NCI-H345 treated with DMSO at 0.1 percent for 48 hours (cell line): Measurements from ENCODE around the gene PAPSS1.
A peak's percentile ranks its signal among the peaks of the same experiment; 100 is the strongest.
"Not testable (repeated sequence)": the region's sequence is repeated elsewhere in the genome, so short reads cannot be mapped to it uniquely, and the experiment has no call there.

Experiments
- DNase-seq: peaks from one replicate; lab custom pipeline; 2025; ENCODE audit not compliant: unreplicated experiment; lab: John Stamatoyannopoulos, UW

The PAPSS1 gene

GRCh38 chr4:107719922-107720722 is at the start of gene PAPSS1:
PAPSS1 (minus strand) TSS chr4:107720234; CDS start chr4:107720179, 55 bp downstream.
- peak; percentile 89 for DNase-seq

- no peak for DNase-seq
Observed at GRCh38 chr4:107760281-107760947, 40.4 kb upstream of the PAPSS1 start.

GRCh38 chr4:107757864-107758476 is 37.9 kb upstream of the PAPSS1 start:
- DNase-seq, result peak; percentile 2

- no peak for DNase-seq
Observed at GRCh38 chr4:107757283-107757682, 37.2 kb upstream of the PAPSS1 start.

- DNase-seq, result no peak
Observed at GRCh38 chr4:107755841-107756356, 35.9 kb upstream of the PAPSS1 start.

- DNase-seq, result no peak
Observed at GRCh38 chr4:107751670-107752069, 31.6 kb upstream of the PAPSS1 start.

GRCh38 chr4:107747748-107748486 is 27.9 kb upstream of the PAPSS1 start:
- DNase-seq, result peak; percentile 21

GRCh38 chr4:107746161-107746560 is 26.1 kb upstream of the PAPSS1 start:
- no peak for DNase-seq

GRCh38 chr4:107744532-107744931 is 24.5 kb upstream of the PAPSS1 start:
- DNase-seq, result no peak

- no peak for DNase-seq
Observed at GRCh38 chr4:107743532-107743931, 23.5 kb upstream of the PAPSS1 start.

- DNase-seq, result no peak
Observed at GRCh38 chr4:107742791-107743190, 22.8 kb upstream of the PAPSS1 start.

GRCh38 chr4:107742196-107742595 is 22.2 kb upstream of the PAPSS1 start:
- DNase-seq, result no peak

- DNase-seq, result no peak
Observed at GRCh38 chr4:107740950-107741701, 21.1 kb upstream of the PAPSS1 start.

- no peak for DNase-seq
Observed at GRCh38 chr4:107740381-107740780, 20.3 kb upstream of the PAPSS1 start.

- DNase-seq, result no peak
Observed at GRCh38 chr4:107737450-107737849, 17.4 kb upstream of the PAPSS1 start.

- no peak for DNase-seq
Observed at GRCh38 chr4:107736924-107737448, 17.0 kb upstream of the PAPSS1 start.

GRCh38 chr4:107736037-107736436 is 16.0 kb upstream of the PAPSS1 start:
- no peak for DNase-seq

- DNase-seq, result no peak
Observed at GRCh38 chr4:107734120-107734519, 14.1 kb upstream of the PAPSS1 start.

GRCh38 chr4:107733431-107733925 is 13.4 kb upstream of the PAPSS1 start:
- no peak for DNase-seq

- DNase-seq, result not testable (repeated sequence)
Observed at GRCh38 chr4:107729050-107729449, 9.0 kb upstream of the PAPSS1 start.
